Stimulated activated CD8-positive, alpha-beta memory T cell treated with anti-CD3 and anti-CD28 coated beads, Interleukin-2, amount 100 ng/mL, for 1 hour (primary cell): ENCODE data around the gene OR51B2.

Source experiments
- DNase-seq, 2 donors: peaks; one replicate each; pipeline ENCODE4 v3.0.0-alpha.2; 2020; ENCODE audit warnings: low read depth in 2 of 2

Gene OR51B2

GRCh38 chr11:5282628-5283027, 41.5 kb downstream of the OR51B2 start:
- DNase-seq: no peak

GRCh38 chr11:5281596-5281995, 42.5 kb downstream of the OR51B2 start:
- no peak for DNase-seq

GRCh38 chr11:5280582-5281102, 43.5 kb downstream of the OR51B2 start:
- DNase-seq: no peak

- no peak for DNase-seq
These were observed 44.5 kb downstream of the OR51B2 start for GRCh38 chr11:5279471-5280090.

GRCh38 chr11:5277807-5278382, 46.2 kb downstream of the OR51B2 start:
- DNase-seq: no peak

GRCh38 chr11:5276697-5277096, 47.4 kb downstream of the OR51B2 start:
- no peak for DNase-seq

- no peak for DNase-seq
These were observed 48.6 kb downstream of the OR51B2 start for GRCh38 chr11:5275369-5276110.

GRCh38 chr11:5274395-5274794, 49.7 kb downstream of the OR51B2 start:
- no peak for DNase-seq
